ENCODE results near the gene THBS1.

The THBS1 gene

DNA sequence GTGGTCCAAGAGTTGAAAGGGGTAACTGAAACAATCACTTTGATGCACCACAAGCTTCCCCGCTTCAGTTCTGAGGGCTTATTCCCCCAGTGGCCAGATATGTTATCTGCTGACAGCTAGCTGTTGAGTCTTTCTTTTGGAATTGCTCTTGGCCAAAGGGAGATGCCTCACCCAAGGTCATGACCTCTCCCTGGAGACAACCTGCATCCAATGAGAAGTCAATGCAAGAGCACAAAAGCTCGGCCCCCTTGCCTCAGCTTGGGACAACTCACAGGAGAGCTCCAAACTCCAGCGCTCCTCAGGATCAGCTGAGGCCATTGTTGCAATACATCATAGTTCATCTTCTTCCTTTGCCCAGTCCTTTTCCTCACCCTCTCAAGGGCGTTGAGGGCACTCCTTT, 31.0 kb upstream of the THBS1 start:
- no peaks in the 10 kb centered on the region for H3K9me3 ChIP-seq
- peaks cover 11 to 13% of the 10 kb centered on the region in 2 experiments for H3K4me1 ChIP-seq (ENCODE audit: control insufficient read depth in 1 of 2, insufficient read depth in 1 of 2, low read depth in 1 of 2, low read length in 1 of 2)
- no peak overlapping the region for H3K4me3 ChIP-seq (ENCODE audit: low read depth in 1 of 2, low read length in 1 of 2)
- TF ChIP-seq, protein P1, sequence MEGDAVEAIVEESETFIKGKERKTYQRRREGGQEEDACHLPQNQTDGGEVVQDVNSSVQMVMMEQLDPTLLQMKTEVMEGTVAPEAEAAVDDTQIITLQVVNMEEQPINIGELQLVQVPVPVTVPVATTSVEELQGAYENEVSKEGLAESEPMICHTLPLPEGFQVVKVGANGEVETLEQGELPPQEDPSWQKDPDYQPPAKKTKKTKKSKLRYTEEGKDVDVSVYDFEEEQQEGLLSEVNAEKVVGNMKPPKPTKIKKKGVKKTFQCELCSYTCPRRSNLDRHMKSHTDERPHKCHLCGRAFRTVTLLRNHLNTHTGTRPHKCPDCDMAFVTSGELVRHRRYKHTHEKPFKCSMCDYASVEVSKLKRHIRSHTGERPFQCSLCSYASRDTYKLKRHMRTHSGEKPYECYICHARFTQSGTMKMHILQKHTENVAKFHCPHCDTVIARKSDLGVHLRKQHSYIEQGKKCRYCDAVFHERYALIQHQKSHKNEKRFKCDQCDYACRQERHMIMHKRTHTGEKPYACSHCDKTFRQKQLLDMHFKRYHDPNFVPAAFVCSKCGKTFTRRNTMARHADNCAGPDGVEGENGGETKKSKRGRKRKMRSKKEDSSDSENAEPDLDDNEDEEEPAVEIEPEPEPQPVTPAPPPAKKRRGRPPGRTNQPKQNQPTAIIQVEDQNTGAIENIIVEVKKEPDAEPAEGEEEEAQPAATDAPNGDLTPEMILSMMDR (IDR thresholded peaks at IDR 0.05): no peak
- peaks cover 69% of the 10 kb centered on the region for H3K27me3 ChIP-seq
- no peaks in the 10 kb centered on the region for H3K36me3 ChIP-seq
- H3K27ac ChIP-seq: no peak overlapping the region

DNA sequence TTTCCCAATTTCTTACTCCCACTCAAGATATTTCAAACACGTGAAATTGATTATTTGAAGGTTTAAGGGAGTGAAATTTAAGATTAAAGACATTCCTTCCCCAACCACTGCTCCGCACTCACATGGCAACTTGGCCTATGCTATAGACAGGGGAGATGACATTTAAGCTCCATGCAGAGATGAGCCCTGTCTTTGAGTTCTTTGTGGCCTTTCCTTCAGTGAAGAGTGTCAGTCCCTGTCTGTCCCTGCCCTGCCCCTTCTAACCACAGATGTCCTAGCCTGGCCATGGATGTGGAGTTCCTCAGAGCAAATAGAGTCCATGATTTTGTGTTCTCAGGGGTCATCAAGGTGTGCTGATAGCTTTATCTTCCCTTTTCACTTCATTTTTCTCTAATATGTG, 29.4 kb upstream of the THBS1 start:
- no peaks in the 10 kb centered on the region for H3K36me3 ChIP-seq
- TF ChIP-seq, protein P1 (IDR thresholded peaks at IDR 0.05): no peak
- no peak overlapping the region for H3K4me3 ChIP-seq (ENCODE audit: low read depth in 1 of 2, low read length in 1 of 2)
- H3K4me1 ChIP-seq (ENCODE audit: control insufficient read depth in 1 of 2, insufficient read depth in 1 of 2, low read depth in 1 of 2, low read length in 1 of 2): peaks cover 11 to 13% of the 10 kb centered on the region in 2 experiments
- no peaks in the 10 kb centered on the region for H3K9me3 ChIP-seq
- H3K27ac ChIP-seq: no peak overlapping the region
- H3K27me3 ChIP-seq: peaks cover 85% of the 10 kb centered on the region

- Histone ChIP-seq H3K9me3 (no peaks in the 10 kb centered on the region), H3K27ac (no peak overlapping the region), H3K27me3 (peaks cover 92% of the 10 kb centered on the region), H3K4me3 (ENCODE audit: low read depth in 1 of 2, low read length in 1 of 2) (no peak overlapping the region), H3K4me1 (ENCODE audit: control insufficient read depth in 1 of 2, insufficient read depth in 1 of 2, low read depth in 1 of 2, low read length in 1 of 2) (peaks cover 11 to 13% of the 10 kb centered on the region in 2 experiments), H3K36me3 (no peaks in the 10 kb centered on the region)
- TF ChIP-seq, protein P1 (IDR thresholded peaks at IDR 0.05): no peak
These were observed 28.3 kb upstream of the THBS1 start for GRCh38 chr15:39552556-39552955.

DNA sequence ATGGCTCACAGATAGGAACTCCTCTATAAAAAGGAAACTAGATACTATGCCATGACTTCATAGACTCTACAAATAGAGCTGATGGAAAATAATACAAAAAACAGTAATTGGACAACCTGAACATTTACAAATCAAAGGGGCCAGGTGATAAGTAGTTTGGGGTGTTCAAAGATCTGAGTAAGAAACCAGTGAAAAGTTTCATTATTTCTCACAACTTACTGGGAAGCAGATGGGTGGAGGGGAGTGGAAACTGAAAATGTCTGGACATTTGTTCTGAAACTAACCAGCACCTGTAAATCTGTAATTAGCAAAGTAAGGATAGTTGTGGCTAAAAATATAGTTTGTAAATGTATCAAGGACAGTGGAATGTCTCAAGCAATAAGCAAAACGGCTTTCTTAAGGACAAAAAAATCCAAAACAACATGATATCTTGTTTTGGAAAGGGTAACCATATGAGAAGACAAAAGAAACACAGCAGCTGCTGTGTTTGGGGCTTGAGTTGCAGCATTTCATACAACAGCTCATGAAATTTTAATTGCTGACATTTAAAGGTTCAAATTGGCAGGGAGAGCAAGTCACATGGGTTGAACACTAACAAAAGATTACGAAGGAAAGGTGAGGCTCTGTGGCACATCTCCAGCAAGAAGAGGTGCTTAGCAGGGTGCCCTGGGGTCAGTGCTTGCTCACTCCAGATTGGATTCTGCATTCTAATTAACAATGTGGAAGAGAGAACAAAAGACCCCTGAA, 26.8 kb upstream of the THBS1 start:
- no peak overlapping the region for H3K27ac ChIP-seq
- no peaks in the 10 kb centered on the region for H3K9me3 ChIP-seq
- peaks cover 11 to 13% of the 10 kb centered on the region in 2 experiments for H3K4me1 ChIP-seq (ENCODE audit: control insufficient read depth in 1 of 2, insufficient read depth in 1 of 2, low read depth in 1 of 2, low read length in 1 of 2)
- H3K27me3 ChIP-seq: peaks cover 90% of the 10 kb centered on the region
- H3K4me3 ChIP-seq (ENCODE audit: low read depth in 1 of 2, low read length in 1 of 2): no peak overlapping the region
- TF ChIP-seq, protein P1 (IDR thresholded peaks at IDR 0.05): no peak
- H3K36me3 ChIP-seq: no peaks in the 10 kb centered on the region

- no peak overlapping the region for H3K27ac ChIP-seq
- no peaks in the 10 kb centered on the region for H3K36me3 ChIP-seq
- no peaks in the 10 kb centered on the region for H3K9me3 ChIP-seq
- no peak overlapping the region for H3K4me3 ChIP-seq (ENCODE audit: low read depth in 1 of 2, low read length in 1 of 2)
- H3K27me3 ChIP-seq: peaks cover 83% of the 10 kb centered on the region
- H3K4me1 ChIP-seq (ENCODE audit: control insufficient read depth in 1 of 2, insufficient read depth in 1 of 2, low read depth in 1 of 2, low read length in 1 of 2): peaks cover 11 to 13% of the 10 kb centered on the region in 2 experiments
- TF ChIP-seq, protein P1 (IDR thresholded peaks at IDR 0.05): no peak
These were observed 26.0 kb upstream of the THBS1 start for GRCh38 chr15:39554746-39555387.
